GM12801 (cell line): ENCODE results near the gene ABCA3.

Experiments used
- TF ChIP-seq, protein P1 (sequence below): IDR thresholded peaks from one replicate; pipeline ENCODE4 v1.5.1; 2011; ENCODE audit warnings: control low read depth; ENCODE audit not compliant: insufficient read length; ENCODE audit errors: extremely low read depth

Gene ABCA3

DNA sequence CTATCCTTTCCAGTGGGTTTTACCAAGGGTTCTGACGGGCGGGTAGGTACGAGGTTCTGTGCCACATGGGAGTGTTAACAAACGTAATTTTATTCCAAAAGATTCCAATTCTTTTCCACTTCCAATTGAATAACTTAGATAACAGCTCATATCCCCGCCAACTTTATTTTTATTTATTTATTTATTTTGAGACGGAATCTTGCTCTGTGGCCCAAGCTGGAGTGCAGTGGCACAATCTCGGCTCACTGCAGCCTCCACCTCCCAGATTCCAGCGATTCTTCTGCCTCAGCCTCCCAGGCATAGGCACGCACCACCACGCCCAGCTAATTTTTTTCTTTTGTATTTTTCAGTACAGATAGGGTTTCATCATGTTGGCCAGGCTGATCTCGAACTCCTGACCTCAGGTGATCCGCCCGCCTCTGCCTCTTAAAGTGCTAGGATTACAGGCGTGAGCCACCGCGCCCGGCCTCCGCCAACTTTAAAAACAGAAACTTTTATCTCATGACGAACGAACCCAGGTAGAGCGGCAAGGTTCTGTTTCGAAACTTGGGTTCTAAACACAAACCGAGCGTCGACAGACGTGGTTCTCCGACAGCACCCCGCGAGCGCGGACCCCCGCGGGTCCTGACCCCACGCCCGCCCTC is 89.8 kb downstream of the ABCA3 start:
- TF ChIP-seq, protein P1, sequence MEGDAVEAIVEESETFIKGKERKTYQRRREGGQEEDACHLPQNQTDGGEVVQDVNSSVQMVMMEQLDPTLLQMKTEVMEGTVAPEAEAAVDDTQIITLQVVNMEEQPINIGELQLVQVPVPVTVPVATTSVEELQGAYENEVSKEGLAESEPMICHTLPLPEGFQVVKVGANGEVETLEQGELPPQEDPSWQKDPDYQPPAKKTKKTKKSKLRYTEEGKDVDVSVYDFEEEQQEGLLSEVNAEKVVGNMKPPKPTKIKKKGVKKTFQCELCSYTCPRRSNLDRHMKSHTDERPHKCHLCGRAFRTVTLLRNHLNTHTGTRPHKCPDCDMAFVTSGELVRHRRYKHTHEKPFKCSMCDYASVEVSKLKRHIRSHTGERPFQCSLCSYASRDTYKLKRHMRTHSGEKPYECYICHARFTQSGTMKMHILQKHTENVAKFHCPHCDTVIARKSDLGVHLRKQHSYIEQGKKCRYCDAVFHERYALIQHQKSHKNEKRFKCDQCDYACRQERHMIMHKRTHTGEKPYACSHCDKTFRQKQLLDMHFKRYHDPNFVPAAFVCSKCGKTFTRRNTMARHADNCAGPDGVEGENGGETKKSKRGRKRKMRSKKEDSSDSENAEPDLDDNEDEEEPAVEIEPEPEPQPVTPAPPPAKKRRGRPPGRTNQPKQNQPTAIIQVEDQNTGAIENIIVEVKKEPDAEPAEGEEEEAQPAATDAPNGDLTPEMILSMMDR: no peak

DNA sequence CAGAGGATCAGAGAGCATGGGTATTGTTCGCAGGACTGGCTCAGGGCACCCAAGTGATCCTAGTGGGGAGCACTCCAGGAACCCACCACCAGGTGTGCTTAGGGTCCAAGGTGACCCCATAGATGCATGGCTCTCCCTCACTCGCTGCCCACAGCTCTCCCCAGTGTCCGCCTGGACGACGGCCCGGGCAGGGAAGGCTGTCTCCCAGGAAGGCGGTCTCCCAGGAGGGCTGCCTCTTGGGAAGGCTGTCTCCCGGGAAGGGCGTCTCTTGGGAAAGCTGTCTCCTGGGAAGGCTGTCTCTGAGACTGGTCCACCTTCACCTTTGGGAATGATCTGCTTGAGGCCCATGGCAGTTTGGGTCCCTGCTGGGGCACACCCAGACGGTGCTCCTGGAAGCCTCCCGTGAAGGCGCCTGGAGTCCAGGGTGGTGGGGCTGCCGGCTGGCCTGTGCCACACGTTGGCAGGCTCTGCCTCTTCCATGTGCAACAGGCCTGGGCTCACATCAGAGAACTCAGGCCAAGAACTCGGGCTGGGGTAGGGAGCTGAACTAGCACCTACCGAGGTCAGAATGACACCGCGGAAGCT is 94.1 kb downstream of the ABCA3 start:
- TF ChIP-seq, protein P1: no peak

DNA sequence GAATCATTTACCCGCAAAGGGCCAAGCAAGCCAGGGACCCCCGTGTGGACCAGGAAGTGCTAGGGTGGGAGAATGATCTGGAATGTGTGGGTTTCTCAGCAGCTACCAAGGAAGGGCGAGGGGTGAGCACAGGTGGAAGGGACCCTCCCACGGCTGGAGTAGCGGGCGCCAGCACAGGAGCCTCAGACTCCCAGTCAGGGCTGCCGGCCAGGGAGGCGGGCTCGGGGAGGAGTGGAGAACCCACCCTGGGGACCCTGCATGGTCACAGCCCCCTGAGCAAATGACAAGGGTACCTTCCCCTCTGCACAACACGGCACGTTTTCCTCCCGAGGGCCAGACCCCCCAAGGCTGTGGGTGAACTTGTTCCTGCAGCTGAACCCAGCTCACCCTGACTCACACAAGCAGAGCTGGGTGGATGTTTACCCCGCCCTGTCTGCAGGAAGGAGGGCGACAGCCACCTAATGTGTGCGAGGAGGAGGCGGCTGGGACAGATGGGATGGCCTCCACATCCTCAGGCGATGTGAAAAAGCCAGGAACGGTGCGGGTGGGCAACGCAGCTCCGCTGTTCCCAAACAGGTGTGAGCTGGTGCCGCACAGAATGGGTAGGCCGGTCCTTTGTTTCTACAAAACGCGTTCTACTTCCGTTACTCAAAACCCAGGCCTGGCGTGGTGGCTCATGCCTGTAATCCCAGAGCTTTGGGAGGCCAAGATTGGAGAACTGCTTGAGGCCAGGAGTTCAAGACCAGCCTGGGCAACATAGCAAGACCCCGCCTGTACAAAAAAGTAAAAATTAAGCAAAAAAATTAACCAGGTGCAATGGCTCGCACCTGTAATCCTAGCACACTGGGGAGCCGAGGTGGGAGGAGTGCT is 95.4 kb downstream of the ABCA3 start:
- TF ChIP-seq, protein P1: no peak

DNA sequence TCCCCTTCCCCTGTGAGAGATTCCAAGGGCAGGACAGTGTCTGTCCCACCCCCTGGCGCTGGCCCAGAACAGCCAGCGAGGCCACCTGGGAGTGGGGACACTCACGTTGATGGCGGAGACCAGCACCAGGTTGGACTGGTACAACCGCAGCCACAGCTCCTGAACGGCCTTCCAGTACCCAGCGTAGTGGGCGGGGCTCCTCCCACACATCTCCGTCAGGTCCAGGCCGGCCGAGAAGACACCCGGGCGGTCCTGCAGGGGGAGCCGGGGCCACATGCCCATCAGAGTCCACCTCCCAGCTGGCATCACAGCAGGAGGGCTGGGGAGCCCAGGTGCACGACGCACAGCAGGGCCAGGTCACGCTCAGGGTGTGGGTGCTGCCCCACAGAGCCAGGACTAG is 96.2 kb downstream of the ABCA3 start:
- TF ChIP-seq, protein P1: no peak

DNA sequence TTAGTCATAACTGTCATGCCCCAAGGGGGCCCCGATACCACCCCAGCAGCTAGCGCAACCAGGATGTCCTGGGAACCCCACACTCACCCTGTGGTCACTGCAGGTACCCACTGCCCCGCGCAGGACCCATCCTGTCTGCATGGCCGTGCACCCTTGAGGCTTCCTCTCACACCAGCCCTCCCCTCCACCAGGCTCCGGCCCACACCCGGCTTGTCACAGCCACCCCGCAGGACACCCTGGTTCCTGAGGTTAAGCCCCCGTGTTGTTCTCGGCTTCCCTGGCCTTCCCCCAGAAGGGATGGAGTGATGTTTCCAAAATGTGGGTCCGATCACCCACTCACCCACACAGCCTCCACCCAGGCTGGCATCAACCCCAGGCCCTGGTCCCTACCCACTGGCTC is 96.7 kb downstream of the ABCA3 start:
- TF ChIP-seq, protein P1: no peak

DNA sequence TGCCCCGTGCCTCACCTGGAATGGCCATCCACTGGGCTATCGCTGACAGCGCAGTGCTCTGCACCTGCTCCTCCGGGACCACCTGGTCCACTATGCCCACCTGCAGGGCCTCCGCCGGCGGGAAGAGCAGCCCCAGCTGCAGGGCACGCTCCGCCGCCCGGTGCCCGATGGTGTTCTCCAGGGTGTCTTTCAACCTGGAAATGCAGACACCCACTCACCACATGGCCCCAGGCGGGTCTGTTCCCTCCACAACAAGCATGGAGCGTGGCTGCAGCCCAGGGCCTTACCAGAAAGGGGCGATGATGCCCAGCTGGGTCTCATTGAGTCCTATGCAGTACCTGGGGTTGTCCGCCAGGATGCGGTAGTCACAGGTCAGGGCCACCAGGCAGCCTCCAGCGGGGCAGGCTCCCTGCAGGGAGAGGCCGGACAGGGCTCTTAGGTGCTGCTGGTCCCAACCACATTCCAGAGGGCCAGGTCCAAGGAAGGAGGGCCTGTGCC is 97.4 kb downstream of the ABCA3 start:
- TF ChIP-seq, protein P1: no peak

DNA sequence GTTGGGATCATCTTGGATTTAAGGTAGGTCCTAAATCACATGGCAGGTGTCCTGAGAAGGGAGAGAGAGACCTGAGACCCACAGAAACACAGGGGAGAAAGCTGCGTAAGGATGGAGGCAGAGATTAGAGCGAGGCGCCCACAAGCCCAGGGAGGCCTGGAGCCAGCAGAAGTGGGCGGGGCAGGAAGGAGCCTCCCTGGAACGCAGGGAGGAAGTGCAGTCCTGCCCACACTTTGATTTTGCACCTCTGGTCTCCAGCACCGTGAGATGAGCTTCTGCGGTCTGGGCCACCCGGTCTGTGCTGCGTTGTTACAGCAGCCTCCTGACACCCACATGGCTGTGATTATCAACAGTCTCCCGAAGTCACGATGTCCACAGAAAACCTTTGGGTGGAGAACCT is 97.9 kb downstream of the ABCA3 start:
- TF ChIP-seq, protein P1: no peak
